ENCODE data around the gene REEP5. TPM values are rescaled to one million over a fixed set of nuclear protein-coding genes. Genes with fewer than 3 reads are reported as not detected.

REEP5 gene
- total RNA-seq, 3 donors from 2014 or later: 58.6 to 83.8 (median 75.7) TPM

DNA sequence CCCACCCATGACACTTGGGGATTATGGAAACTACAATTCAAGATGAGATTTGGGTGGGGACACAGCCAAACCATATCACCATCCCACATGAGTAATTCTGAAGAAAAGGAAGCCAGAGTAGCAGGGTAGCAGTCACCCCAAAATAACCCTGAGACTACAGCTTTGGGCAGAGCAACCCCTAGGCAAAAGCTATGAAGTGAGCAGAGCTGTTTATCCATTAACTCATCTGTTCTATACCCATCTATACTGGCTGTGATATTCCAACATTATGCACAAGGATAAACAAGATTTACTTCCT lies 12.3 kb upstream of the REEP5 start:
- TF ChIP-seq, protein P1, sequence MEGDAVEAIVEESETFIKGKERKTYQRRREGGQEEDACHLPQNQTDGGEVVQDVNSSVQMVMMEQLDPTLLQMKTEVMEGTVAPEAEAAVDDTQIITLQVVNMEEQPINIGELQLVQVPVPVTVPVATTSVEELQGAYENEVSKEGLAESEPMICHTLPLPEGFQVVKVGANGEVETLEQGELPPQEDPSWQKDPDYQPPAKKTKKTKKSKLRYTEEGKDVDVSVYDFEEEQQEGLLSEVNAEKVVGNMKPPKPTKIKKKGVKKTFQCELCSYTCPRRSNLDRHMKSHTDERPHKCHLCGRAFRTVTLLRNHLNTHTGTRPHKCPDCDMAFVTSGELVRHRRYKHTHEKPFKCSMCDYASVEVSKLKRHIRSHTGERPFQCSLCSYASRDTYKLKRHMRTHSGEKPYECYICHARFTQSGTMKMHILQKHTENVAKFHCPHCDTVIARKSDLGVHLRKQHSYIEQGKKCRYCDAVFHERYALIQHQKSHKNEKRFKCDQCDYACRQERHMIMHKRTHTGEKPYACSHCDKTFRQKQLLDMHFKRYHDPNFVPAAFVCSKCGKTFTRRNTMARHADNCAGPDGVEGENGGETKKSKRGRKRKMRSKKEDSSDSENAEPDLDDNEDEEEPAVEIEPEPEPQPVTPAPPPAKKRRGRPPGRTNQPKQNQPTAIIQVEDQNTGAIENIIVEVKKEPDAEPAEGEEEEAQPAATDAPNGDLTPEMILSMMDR (IDR thresholded peaks at IDR 0.05): no peak
- ATAC-seq: no peak
- no peaks in the 10 kb centered on the region for H3K36me3 ChIP-seq (ENCODE audit: low read depth)
- no peak overlapping the region for H3K4me3 ChIP-seq
- no peaks in the 10 kb centered on the region for H3K9me3 ChIP-seq
- H3K4me1 ChIP-seq (ENCODE audit: low read depth): no peaks in the 10 kb centered on the region
- intact Hi-C loops (cut with DNase I, micrococcal nuclease): no loop called here
- no peak for DNase-seq

DNA sequence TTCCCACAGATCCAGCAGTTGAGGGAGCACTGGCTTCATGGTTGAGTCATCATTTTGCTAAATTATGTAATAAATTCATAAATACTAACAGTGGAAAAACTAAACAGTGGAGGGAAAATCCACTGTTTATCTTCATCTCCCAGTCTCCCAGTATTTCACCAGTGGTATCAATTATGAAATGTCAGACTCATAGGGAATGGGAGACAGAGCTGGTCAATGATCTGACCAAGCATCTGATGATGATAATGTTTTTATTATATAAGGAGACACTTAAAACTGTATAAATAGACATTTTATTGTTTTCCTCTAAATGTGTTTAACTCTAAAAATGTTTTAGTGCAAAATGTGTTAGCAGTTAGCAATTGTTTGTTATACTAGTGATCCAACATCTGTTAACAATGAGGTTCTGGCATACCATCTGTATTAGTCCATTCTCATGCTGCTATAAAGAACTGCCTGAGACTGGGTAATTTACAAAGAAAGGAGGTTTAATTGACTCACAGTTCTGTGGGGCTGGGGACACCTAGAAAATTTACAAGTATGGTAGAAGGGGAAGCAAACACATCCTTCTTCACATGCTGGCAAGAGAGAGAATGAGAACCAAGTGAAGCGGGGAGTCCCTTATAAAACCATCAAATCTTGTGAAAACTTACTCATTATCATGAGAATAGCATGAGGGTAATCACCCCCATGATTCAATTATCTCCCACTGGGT lies 11.8 kb upstream of the REEP5 start:
- Histone ChIP-seq H3K4me3 (no peak overlapping the region), H3K4me1 (ENCODE audit: low read depth) (no peaks in the 10 kb centered on the region)
- ATAC-seq: no peak

DNA sequence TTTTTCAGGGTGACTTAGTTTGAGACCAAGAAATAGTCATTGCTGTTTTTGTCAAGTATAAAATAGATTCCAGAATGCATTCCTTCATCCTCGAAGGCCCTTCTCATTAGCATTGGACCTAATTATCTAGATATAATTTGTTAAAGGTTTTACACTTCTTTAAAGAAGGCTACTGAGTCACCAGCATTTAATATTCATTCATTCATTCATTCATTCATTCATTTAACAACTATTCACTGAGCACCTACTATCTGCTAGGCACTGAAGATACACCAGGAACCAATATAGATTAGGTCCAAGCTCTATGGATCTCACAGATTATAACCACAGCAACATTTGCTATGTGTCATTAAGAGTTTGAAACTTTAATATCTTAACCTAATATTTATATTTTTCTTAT lies 11.1 kb upstream of the REEP5 start:
- Histone ChIP-seq H3K4me3 (no peak overlapping the region), H3K4me1 (ENCODE audit: low read depth) (no peaks in the 10 kb centered on the region), H3K9me3 (no peaks in the 10 kb centered on the region), H3K36me3 (ENCODE audit: low read depth) (no peaks in the 10 kb centered on the region)
- intact Hi-C loops (cut with DNase I, micrococcal nuclease): no loop called here
- TF ChIP-seq, protein P1 (IDR thresholded peaks at IDR 0.05): no peak
- ATAC-seq: no peak
- DNase-seq: no peak

More for the DNA sequence above, 11.8 kb upstream of the REEP5 start:
- no peaks in the 10 kb centered on the region for H3K36me3 ChIP-seq (ENCODE audit: low read depth)
- intact Hi-C loops (cut with DNase I, micrococcal nuclease): no loop called here
- H3K9me3 ChIP-seq: no peaks in the 10 kb centered on the region
- DNase-seq: no peak
- TF ChIP-seq, protein P1 (IDR thresholded peaks at IDR 0.05): no peak

DNA sequence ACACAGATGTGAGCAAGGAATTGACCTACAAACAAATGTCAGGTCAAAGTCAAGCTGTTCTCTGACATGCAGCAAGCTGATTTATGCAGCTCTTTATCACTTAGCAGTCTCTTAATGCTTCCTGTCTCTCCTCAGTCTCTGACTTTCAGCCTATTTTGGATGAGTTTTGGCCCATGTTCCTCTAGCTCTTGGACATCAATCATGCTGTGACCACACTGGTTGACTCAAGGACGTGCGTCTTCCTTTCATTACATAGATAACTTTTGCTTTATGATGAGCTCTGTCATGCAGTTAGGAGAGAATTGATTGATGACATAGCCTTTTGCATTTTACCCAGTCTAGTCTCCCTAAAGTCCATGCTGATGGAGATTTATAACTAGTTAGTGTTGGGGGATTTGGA lies 9.4 kb upstream of the REEP5 start:
- ATAC-seq: no peak
- intact Hi-C loops (cut with DNase I, micrococcal nuclease): no loop called here
- TF ChIP-seq, protein P1 (IDR thresholded peaks at IDR 0.05): no peak

DNA sequence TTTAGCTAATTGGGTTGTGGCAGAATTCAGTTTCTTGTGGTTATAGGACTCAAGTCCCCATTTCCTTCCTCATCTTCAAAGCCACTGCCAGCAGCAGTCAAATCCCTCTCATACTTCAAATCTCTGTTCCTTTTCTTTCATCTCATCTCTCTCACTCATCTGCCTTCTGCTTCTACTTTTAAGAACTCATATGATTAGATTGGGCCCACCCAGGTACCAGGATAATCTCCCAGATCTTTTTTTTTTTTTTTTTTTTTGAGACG lies 8.0 kb upstream of the REEP5 start:
- H3K36me3 ChIP-seq (ENCODE audit: low read depth): no peaks in the 10 kb centered on the region
- ATAC-seq: peak; percentile 66
- H3K4me3 ChIP-seq: no peak overlapping the region
- DNase-seq: no peak
- intact Hi-C loops (cut with DNase I, micrococcal nuclease): no loop called here
- no peaks in the 10 kb centered on the region for H3K4me1 ChIP-seq (ENCODE audit: low read depth)
- TF ChIP-seq, protein P1 (IDR thresholded peaks at IDR 0.05): no peak
- no peaks in the 10 kb centered on the region for H3K9me3 ChIP-seq

More for the DNA sequence above, 9.4 kb upstream of the REEP5 start:
- no peaks in the 10 kb centered on the region for H3K9me3 ChIP-seq
- H3K4me3 ChIP-seq: no peak overlapping the region
- DNase-seq: no peak
- H3K36me3 ChIP-seq (ENCODE audit: low read depth): no peaks in the 10 kb centered on the region
- no peaks in the 10 kb centered on the region for H3K4me1 ChIP-seq (ENCODE audit: low read depth)
